RCC 7860 (cell line): ENCODE results near the gene PDGFD.

Source experiments
- DNase-seq: peaks from one replicate; pipeline ENCODE4 v3.0.0-alpha.2; 2015; ENCODE audit warnings: low spot score
- FAIRE-seq: peaks from 2 replicates; lab custom pipeline; 2012; peaks lifted over from hg19 to GRCh38; lab: Jason Lieb, UNC

Gene PDGFD

GRCh38 chr11:103927535-103927934 lies 236.4 kb downstream of the PDGFD start:
- DNase-seq, result no peak
- no peak for FAIRE-seq

DNA sequence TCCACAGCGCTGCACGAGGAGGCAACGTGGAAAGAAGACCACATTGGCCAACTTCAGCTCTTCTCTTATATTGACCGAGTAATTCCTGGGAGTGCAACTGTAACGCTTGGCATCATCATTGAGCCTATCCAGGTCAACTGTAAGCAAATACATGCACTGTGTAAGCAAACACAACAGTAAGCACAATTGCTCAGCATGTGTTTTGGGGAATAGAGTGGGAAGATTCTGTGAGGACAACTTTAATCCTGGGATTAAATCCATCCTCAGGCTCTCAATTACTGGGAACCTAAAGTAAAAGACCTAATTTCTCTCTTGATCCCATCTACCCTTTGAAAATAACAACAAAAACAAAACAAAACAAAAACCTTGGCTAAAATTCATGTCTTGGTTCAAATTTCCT lies 237.0 kb downstream of the PDGFD start:
- DNase-seq (no peak), FAIRE-seq (no peak)

DNA sequence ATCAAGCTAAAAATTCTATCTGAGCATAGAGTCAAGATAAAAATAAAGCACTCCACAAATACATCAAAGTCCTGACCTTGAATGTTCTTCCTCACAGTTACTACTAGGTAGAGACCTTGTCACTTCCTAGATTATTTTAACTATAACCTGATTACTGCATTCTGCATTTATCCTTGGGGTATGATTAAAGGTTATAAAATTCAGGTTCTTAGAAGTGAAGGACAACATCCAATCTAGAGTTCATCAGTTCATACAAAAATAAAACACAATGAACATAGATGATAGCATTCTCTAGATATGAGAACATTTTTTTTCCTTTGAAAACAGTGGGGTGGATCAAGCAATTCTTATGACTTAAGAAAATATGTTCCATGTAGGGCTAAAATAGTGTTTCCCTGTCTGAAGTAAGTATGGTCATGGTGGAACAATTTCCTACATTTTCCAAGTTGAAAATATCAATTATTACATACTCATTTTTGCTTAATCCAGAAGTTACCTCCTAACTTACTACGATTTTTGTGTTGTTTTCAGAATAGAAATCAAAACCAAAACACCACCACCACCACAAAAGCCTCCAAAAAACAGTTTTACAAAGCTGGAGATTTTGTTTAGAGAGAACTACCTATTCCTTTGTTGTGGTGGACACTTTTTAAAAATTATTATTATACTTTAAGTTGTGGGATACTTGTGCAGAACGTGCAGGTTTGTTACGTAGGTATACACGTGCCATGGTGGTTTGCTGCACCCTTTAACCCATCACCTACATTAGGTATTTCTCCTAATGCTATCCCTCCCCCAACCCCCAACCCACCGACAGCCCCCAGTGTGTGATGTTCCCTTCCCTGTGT lies 239.6 kb downstream of the PDGFD start:
- DNase-seq (no peak), FAIRE-seq (no peak)

- FAIRE-seq (no peak), DNase-seq (no peak)
Observed at GRCh38 chr11:103923451-103923931, 240.5 kb downstream of the PDGFD start.

DNA sequence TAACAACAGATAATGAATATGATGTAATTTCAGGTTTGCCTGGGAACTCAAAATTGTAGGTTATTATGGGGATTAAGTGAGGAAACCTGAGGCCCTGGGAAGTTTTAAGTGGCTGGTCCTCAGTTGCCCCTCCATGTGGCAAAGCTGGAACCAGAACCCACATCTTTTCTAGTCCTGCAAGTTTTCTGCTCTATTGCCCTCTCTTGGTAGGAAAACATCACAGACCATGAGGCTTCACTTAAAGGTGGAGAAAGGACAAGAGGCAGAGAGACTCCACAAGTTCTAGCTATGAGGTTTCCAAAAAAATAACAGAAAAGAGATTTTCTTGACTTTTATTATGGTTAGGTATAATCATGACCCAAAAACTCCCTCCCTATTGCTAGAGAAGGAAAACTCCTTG lies 243.0 kb downstream of the PDGFD start:
- no peak for FAIRE-seq
- no peak for DNase-seq

GRCh38 chr11:103920449-103920848 lies 243.5 kb downstream of the PDGFD start:
- FAIRE-seq, result no peak
- DNase-seq, result no peak

- DNase-seq (no peak), FAIRE-seq (no peak)
Observed at GRCh38 chr11:103910721-103911120, 253.2 kb downstream of the PDGFD start.

DNA sequence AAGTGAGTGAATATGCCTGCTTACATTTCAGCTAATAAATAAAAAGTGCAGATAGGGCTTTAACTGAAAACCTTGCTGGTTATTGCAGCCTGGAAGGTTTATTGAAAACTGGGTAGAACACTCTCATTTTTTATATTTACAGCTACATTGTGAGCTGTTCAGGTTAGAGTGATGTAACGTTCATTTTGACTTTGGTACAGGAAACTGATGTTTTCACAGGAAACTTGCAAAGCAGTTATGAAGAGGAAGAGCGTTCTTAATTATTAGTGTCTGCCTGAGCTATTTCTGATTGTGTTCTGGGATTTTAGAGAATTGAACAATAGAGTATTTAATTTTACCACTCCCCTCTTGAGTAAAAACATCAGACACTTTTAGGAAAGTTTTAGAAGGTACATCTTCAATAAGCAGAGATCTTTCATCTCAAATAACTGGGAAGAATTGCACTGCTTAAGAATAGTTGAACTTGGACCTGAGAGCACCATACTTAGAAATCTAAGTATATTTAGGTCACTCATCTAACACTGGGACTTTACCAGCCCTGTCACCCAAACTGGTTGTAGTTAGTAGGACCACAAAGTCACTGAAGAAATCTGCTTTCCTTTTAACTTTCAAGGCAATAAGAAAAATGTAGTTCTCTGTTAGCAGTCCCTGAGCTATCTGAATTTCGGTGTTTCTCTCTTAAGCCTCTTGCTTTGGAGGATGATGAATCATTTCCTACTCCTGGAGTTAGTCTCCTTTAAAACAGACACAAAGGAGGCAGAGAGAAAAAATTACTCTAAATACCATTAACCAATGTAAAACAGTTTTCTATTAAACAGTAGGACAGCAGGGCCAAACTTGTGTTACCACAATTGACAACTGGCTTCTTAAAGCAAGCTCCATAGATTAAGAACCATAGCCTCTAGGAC lies 256.1 kb downstream of the PDGFD start:
- no peak for DNase-seq
- FAIRE-seq, result no peak

- FAIRE-seq (no peak), DNase-seq (no peak)
Observed at GRCh38 chr11:103907136-103907535, 256.8 kb downstream of the PDGFD start.

DNA sequence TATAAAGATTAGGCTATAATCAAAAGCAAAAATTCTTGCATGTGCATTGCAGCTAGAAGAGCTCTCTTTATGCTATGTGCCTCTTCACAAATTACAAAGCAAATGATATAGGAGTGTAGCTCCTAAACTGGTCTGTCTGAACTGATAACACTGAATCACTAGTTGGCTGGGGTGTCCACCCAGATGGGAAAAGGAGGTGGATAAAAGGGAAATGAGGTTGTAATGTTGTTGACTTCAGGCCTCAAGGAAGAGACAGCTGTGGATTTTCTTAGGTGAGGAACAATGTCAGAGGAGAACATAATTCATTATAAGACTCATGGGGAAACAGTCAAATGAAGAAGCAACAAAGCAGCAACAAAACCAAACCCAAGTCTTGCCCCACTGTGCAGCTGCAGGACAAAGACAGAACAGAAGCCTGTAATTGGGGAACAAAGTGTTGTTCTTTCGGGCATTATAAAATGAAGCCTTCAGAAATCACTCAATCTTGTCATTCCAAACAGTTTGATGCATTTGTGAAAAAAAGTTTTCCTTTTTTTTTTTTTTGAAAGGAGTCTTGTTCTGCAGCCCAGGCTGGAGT lies 257.6 kb downstream of the PDGFD start:
- FAIRE-seq (no peak), DNase-seq (no peak)

- no peak for DNase-seq
- FAIRE-seq, result no peak
Observed at GRCh38 chr11:103904324-103904667, 259.7 kb downstream of the PDGFD start.

GRCh38 chr11:103903621-103904323 lies 260.2 kb downstream of the PDGFD start:
- DNase-seq (no peak), FAIRE-seq (no peak)

DNA sequence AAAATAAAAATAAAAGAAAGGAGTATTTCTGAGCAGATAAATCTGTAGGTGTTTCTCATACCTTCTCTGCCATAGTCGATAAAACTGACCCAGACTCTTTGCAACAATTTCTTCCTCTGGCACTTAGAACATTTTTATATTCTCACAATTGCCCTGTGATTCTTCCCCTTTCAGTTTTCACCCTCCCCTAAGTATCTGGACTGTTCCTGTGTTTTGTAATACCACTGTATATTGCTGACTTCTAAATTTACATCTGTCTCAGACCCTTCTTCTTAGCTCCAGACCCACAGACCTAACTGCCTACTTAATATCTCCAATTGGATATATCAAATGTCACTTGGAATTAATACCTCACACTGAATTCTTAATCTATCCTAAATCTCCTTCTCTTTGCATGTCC lies 261.0 kb downstream of the PDGFD start:
- DNase-seq, result no peak
- no peak for FAIRE-seq

DNA sequence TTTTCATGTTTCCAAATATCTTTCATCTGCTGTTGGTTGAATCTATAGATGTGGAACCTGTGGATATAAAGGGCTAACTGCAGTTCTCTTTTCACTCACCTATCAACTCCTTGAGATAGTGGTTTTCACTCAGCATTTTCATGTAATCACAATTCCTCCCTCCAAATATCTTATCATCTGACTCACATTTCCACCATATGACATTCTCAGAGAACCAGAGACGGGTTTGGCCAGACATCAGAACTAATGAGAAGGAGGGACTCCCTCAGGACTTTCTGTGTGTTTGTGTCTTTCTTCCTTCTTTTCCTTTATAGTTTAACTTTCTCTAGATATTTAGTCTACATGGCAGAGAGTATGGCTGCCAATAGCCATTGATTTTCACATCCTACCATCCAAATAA lies 262.3 kb downstream of the PDGFD start:
- FAIRE-seq (no peak), DNase-seq (no peak)

DNA sequence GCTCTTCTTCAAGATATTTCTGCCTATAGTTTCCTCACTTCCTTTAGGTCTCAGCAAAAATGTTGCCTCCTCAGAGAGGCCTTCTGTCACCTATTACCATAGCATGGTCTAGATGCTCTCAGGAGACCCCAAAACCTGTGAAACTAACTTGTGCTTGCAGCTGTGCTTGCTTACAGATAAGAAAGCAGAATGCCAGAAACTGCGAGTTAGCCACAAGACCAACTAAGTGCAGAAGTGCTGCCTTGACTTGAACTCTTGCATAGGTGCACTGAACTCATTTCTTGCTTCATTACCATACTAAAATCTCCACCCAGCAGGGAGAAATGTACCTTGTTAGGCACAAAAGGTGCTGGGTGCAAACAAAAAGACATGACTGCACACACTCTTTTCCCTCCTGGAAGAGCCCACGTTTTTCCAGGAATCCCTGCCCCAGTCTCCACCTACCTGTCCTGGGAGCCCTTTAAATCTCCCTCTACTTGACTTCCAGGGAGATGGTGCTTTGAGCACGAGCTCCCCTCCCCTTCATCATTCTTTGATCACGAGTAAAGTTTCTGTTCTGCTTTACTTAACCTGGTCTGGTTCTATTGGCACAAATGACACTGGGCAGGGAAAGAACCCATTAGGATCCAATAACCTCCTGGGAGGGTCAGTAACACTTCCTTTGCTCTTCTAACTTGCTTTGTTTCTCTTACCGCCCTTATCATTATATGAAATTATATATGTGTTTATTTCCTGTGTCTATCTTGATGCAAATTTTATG lies 265.2 kb downstream of the PDGFD start:
- DNase-seq, result no peak
- FAIRE-seq, result no peak

DNA sequence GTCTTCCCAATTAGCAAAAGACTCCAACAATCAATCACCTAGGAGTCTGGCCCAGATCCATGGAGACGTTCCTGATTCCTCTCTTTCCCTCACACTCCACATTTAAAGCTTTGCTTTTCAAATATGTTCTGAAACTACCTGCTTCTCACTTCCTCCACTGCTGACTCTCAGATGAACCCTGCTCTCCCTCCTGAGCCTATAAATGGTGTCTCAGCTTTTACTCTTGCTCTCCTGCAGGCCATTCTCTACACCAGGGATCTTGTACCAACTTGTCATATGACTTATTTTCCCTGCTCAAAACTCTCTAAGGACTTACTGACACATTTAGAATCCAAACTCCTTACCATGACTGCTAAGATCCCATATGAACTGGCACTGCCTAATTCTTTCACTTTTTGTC lies 265.9 kb downstream of the PDGFD start:
- FAIRE-seq, result no peak
- no peak for DNase-seq

DNA sequence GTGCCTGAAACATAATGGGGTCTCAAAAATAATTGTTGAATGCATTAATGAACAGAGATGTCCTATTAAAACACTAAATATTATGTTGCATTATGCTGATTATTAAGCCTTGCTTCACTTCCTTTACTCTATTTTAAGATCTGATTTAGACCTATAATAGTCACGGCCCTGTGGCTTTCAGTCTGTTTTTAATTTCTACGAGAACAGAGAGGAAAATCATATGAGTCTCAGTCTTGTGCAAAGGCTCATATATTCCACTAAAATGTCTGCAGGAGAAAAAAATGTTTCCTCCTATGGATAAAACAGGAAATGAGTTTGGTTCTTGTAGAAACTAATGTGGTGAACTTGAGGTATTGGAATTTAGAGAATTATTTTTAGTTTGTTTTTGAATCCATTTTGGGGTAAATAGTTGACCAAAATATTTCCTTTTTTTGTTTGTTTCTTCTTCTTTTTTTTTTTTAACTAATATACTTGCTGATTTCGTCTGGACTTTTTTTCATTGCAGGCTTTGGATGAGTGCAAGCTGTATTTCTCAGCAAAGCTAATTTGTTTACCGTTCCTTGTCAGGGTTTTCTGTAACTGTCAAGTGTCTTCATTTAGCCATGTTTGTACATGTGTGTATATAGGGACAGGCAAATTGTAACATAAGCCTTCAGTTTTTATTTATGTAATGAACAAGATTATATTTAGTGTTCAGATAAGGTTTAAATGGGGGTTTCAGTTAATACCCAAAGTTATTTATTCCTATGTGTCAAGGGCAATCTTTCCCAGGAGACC lies 266.6 kb downstream of the PDGFD start:
- FAIRE-seq (no peak), DNase-seq (no peak)

DNA sequence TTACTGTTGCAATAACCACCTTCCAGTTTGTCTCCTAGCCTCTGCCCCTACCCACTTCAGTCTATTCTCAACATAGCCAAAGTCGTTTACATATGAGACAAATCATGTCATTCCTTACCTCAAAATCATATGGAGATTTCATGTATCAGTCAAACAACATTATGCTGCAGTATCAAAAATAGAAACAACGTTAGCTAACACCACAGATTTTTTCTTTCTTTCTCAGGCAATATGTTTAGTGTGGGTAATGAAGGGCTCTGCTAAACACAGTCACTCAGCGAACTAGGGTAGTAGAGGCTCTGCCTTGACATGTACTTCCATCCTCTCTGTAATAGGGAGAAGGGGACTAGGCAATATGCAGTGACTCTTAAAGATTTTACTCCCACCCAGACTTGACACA lies 268.8 kb downstream of the PDGFD start:
- FAIRE-seq (no peak), DNase-seq (no peak)

DNA sequence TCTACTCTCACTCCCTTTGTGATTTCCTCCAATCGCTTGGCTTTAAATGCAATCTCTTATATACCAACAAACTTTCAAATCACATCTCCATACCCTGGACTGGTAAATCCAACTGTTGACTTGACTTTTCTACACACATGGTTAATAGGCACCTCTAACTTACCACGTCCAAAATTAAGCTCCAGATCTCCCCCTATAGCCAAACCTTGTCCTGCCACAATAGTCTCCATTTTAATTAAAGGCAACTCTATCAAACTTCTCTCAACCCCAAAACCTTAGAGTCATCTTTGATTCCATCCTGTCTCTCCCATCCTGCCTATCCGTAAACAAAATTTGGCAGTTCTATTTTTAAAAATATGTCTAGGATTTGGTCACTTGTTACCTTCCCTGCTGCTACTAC lies 269.3 kb downstream of the PDGFD start:
- FAIRE-seq, result no peak
- DNase-seq, result no peak
